T-cell (primary cell): ENCODE data around the gene XG. TPM values are rescaled to one million over a fixed set of nuclear protein-coding genes. Genes with fewer than 3 reads are reported as not detected.
A peak's percentile ranks its signal among the peaks of the same experiment; 100 is the strongest.

ENCODE experiments used
- ATAC-seq, 4 experiments: fragments of 200-7000 bp in 3 of 4; fragments of 150-1000 bp in 1 of 4; cut with Tn5 transposase; replicated peaks in 1 of 4; 1 replicate in 3 of 4; 2 replicates in 1 of 4; pipeline ENCODE4 v1.10.0; 2021; ENCODE audit warnings: moderate library complexity in 3 of 4, mild to moderate bottlenecking in 2 of 4, moderate number of reproducible peaks in 1 of 4
- CTCF ChIA-PET, 2 donors: fragments of 300-600 bp; sonication (Branson Sonifier 250); formaldehyde crosslinking; loops; one replicate each; lab custom pipeline; 2022; ENCODE audit warnings: antibody characterized with exemption in 2 of 2; lab: Charles Lee
- POLR2A ChIA-PET, 2 donors: fragments of 300-600 bp; sonication (Branson Sonifier 250); formaldehyde crosslinking; loops; one replicate each; lab custom pipeline; 2022; ENCODE audit warnings: antibody characterized with exemption in 2 of 2; lab: Charles Lee
- DNase-seq, 35 experiments: peaks; one replicate each; pipeline versions ENCODE4 v3.0.0 to v3.0.0-alpha.2; 2013 to 2023
- H3K27ac ChIP-seq: one replicate; pipeline ENCODE4 v1.5.1; 2013; ENCODE audit warnings: low read length
- H3K27me3 ChIP-seq, 2 experiments: replicated peaks in 1 of 2; 1 replicate in 1 of 2; 2 replicates in 1 of 2; pipeline versions ENCODE4 v1.6.1 to v1.7.0; 2013; ENCODE audit warnings: low read length in 1 of 2, mixed read lengths in 1 of 2; ENCODE audit not compliant: control insufficient read depth in 2 of 2, insufficient read depth in 2 of 2; ENCODE audit errors: extremely low read depth in 1 of 2
- H3K36me3 ChIP-seq, 2 donors: 1 replicate in 1 of 2; 2 replicates in 1 of 2; pipeline versions ENCODE4 v1.6.1 to v1.7.0; 2013; ENCODE audit warnings: low read length in 1 of 2; ENCODE audit not compliant: control insufficient read depth in 2 of 2, insufficient read depth in 1 of 2; ENCODE audit errors: extremely low read depth in 1 of 2
- H3K4me1 ChIP-seq, 2 experiments: 1 replicate in 1 of 2; 2 replicates in 1 of 2; pipeline versions ENCODE4 v1.6.1 to v1.7.0; 2013; ENCODE audit warnings: low read length in 2 of 2, mixed read lengths in 1 of 2; ENCODE audit not compliant: insufficient read depth in 2 of 2, control insufficient read depth in 1 of 2; ENCODE audit errors: extremely low read depth in 1 of 2
- H3K4me3 ChIP-seq, 2 donors: 1 replicate in 1 of 2; 2 replicates in 1 of 2; pipeline versions ENCODE4 v1.5.1 to v1.7.0; 2013; ENCODE audit warnings: mild to moderate bottlenecking in 2 of 2, low read length in 1 of 2, moderate library complexity in 1 of 2; ENCODE audit not compliant: control insufficient read depth in 1 of 2; ENCODE audit errors: extremely low read depth in 1 of 2
- H3K9me3 ChIP-seq: 2 replicates; pipeline ENCODE4 v1.7.0; 2013
- H3K27ac Mint-ChIP-seq, 2 donors: one replicate each; pipeline ENCODE4 v1.8.0; 2020 to 2021; ENCODE audit warnings: mild to moderate bottlenecking in 2 of 2, mixed read lengths in 2 of 2
- H3K27me3 Mint-ChIP-seq, 2 donors: one replicate each; pipeline ENCODE4 v1.8.0; 2021 to 2022; ENCODE audit warnings: mixed read lengths in 2 of 2
- H3K36me3 Mint-ChIP-seq: one replicate; pipeline ENCODE4 v1.8.0; 2021; ENCODE audit warnings: mixed read lengths
- H3K4me1 Mint-ChIP-seq, 3 donors: one replicate each; pipeline ENCODE4 v1.8.0; 2020 to 2022; ENCODE audit warnings: mixed read lengths in 3 of 3, mild to moderate bottlenecking in 1 of 3
- H3K4me3 Mint-ChIP-seq, 3 donors: one replicate each; pipeline ENCODE4 v1.8.0; 2020 to 2022; ENCODE audit warnings: mild to moderate bottlenecking in 3 of 3, mixed read lengths in 3 of 3, moderate library complexity in 3 of 3
- H3K9me3 Mint-ChIP-seq, 3 donors: one replicate each; pipeline ENCODE4 v1.8.0; 2020 to 2022; ENCODE audit warnings: mixed read lengths in 3 of 3
- WGBS: methylation state at CpG from one replicate; pipeline ENCODE4 v1.1.5; 2013; ENCODE audit warnings: missing lambda C conversion rate; ENCODE audit not compliant: insufficient coverage; 5-methylcytosine and 5-hydroxymethylcytosine counted together
- total RNA-seq, 35 experiments: library from RNA in 6 of 35; stranded (reverse) in 6 of 35; fragments of 120-200 nt in 1 of 35; gene quantifications; one replicate each; pipeline versions ENCODE4 v1.2.1 to v1.2.4 and lab custom pipeline; 2013 to 2026

XG gene
- total RNA-seq, 5 donors from 2014 or later (not counting 1 experiment from before 2014, with no cell fraction given): 0.13 to 1.5 TPM; not detected in 3

- Mint-ChIP-seq H3K9me3 (no peaks in the 10 kb centered on the region), H3K4me1 (peaks cover 60 to 76% (median 74%) of the 10 kb centered on the region in 3 donors), H3K36me3 (peaks cover 19% of the 10 kb centered on the region), H3K4me3 (peak overlapping the region; percentile 72 to 75 (median 73)), H3K27ac (peak overlapping the region; percentile 92 to 95), H3K27me3 (no peaks in the 10 kb centered on the region)
- DNase-seq (peak in 1 of 35 experiments; percentile 22), ATAC-seq (no peak)
- Histone ChIP-seq H3K4me1 (peaks cover 24 to 78% of the 10 kb centered on the region in 2 experiments), H3K9me3 (no peaks in the 10 kb centered on the region), H3K4me3 (no peak overlapping the region), H3K36me3 (peaks cover 0 to 30% of the 10 kb centered on the region in 2 donors), H3K27ac (peak overlapping the region; percentile 70), H3K27me3 (no peaks in the 10 kb centered on the region)
- 78% methylated on average over 6 of the region's 9 CpGs for WGBS
- ChIA-PET POLR2A (no interaction called here), CTCF (no interaction called here)
Measured at GRCh38 chrX:2709556-2709955, 42.3 kb upstream of the XG start.

- ChIA-PET POLR2A (no interaction called here), CTCF (no interaction called here)
- peak; percentile 25 to 70 (median 38) for ATAC-seq
- H3K4me1 ChIP-seq: peaks cover 23 to 78% of the 10 kb centered on the region in 2 experiments
- Mint-ChIP-seq H3K4me1 (peaks cover 60 to 76% (median 74%) of the 10 kb centered on the region in 3 donors), H3K27me3 (no peaks in the 10 kb centered on the region), H3K4me3 (peak overlapping the region; percentile 72 to 75 (median 73)), H3K36me3 (peaks cover 22% of the 10 kb centered on the region), H3K27ac (peak overlapping the region; percentile 92 to 95), H3K9me3 (no peaks in the 10 kb centered on the region)
- WGBS: 5% methylated on average over 8 of the region's 15 CpGs
- no peaks in the 10 kb centered on the region for H3K9me3 ChIP-seq
- H3K36me3 ChIP-seq: peaks cover 0 to 31% of the 10 kb centered on the region in 2 donors
- H3K27ac ChIP-seq: peak overlapping the region; percentile 70
- peak in 2 of 35 experiments; percentile 17 to 66 for DNase-seq
- no peaks in the 10 kb centered on the region for H3K27me3 ChIP-seq
- H3K4me3 ChIP-seq: peak overlapping the region in 1 of 2 donors; percentile 22
Measured at GRCh38 chrX:2710041-2710840, 41.6 kb upstream of the XG start.

GRCh38 chrX:2711441-2711840, 40.4 kb upstream of the XG start:
- DNase-seq (no peak), ATAC-seq (no peak)
- POLR2A ChIA-PET: no interaction called here
- Mint-ChIP-seq H3K27ac (peak overlapping the region in 1 of 2 donors; percentile 6), H3K4me1 (peaks cover 69 to 75% (median 72%) of the 10 kb centered on the region in 3 donors), H3K27me3 (no peaks in the 10 kb centered on the region), H3K36me3 (peaks cover 24% of the 10 kb centered on the region), H3K4me3 (no peak overlapping the region), H3K9me3 (no peaks in the 10 kb centered on the region)
- no peaks in the 10 kb centered on the region for H3K27me3 ChIP-seq
- H3K4me1 ChIP-seq: peaks cover 19 to 73% of the 10 kb centered on the region in 2 experiments
- WGBS: 100% methylated on average over 1 of the region's 2 CpGs
- H3K27ac ChIP-seq: no peak overlapping the region
- CTCF ChIA-PET: no interaction called here
- H3K9me3 ChIP-seq: no peaks in the 10 kb centered on the region
- no peak overlapping the region for H3K4me3 ChIP-seq
- H3K36me3 ChIP-seq: peaks cover 0 to 33% of the 10 kb centered on the region in 2 donors

GRCh38 chrX:2712428-2712827, 39.4 kb upstream of the XG start:
- Mint-ChIP-seq H3K27me3 (no peaks in the 10 kb centered on the region), H3K36me3 (peaks cover 27% of the 10 kb centered on the region), H3K4me3 (no peak overlapping the region), H3K9me3 (no peaks in the 10 kb centered on the region), H3K27ac (no peak overlapping the region), H3K4me1 (peaks cover 63 to 73% (median 71%) of the 10 kb centered on the region in 3 donors)
- H3K4me3 ChIP-seq: no peak overlapping the region
- WGBS: 86% methylated on average over 6 of the region's 9 CpGs
- no peak for ATAC-seq
- POLR2A ChIA-PET: no interaction called here
- CTCF ChIA-PET: no interaction called here
- DNase-seq: no peak
- H3K36me3 ChIP-seq: peaks cover 0 to 41% of the 10 kb centered on the region in 2 donors
- H3K27me3 ChIP-seq: no peaks in the 10 kb centered on the region
- no peak overlapping the region for H3K27ac ChIP-seq
- peaks cover 13 to 72% of the 10 kb centered on the region in 2 experiments for H3K4me1 ChIP-seq
- no peaks in the 10 kb centered on the region for H3K9me3 ChIP-seq

GRCh38 chrX:2712890-2713840, 38.7 kb upstream of the XG start:
- DNase-seq (no peak), ATAC-seq (no peak)
- Mint-ChIP-seq H3K9me3 (no peaks in the 10 kb centered on the region), H3K27ac (no peak overlapping the region), H3K36me3 (peaks cover 32% of the 10 kb centered on the region), H3K4me1 (peaks cover 56 to 68% (median 65%) of the 10 kb centered on the region in 3 donors), H3K27me3 (no peaks in the 10 kb centered on the region), H3K4me3 (no peak overlapping the region)
- Histone ChIP-seq H3K4me1 (peaks cover 12 to 65% of the 10 kb centered on the region in 2 experiments), H3K27me3 (no peaks in the 10 kb centered on the region), H3K9me3 (no peaks in the 10 kb centered on the region), H3K27ac (no peak overlapping the region), H3K4me3 (no peak overlapping the region), H3K36me3 (peaks cover 0 to 49% of the 10 kb centered on the region in 2 donors)
- ChIA-PET CTCF (no interaction called here), POLR2A (no interaction called here)
- WGBS: 79% methylated on average over 5 of the region's 13 CpGs

GRCh38 chrX:2714551-2714950, 37.3 kb upstream of the XG start:
- Mint-ChIP-seq H3K9me3 (no peaks in the 10 kb centered on the region), H3K4me1 (peaks cover 45 to 59% (median 51%) of the 10 kb centered on the region in 3 donors), H3K27ac (peak overlapping the region in 1 of 2 donors; percentile 41), H3K27me3 (no peaks in the 10 kb centered on the region), H3K36me3 (peaks cover 43% of the 10 kb centered on the region), H3K4me3 (no peak overlapping the region)
- Histone ChIP-seq H3K36me3 (peaks cover 3 to 63% of the 10 kb centered on the region in 2 donors), H3K4me3 (no peak overlapping the region), H3K27ac (no peak overlapping the region), H3K27me3 (no peaks in the 10 kb centered on the region), H3K9me3 (no peaks in the 10 kb centered on the region), H3K4me1 (peaks cover 9 to 51% of the 10 kb centered on the region in 2 experiments)
- POLR2A ChIA-PET: no interaction called here
- ATAC-seq: peak in 1 of 4 experiments; percentile 40
- no peak for DNase-seq
- CTCF ChIA-PET: no interaction called here
- 10% methylated on average over 2 of the region's 6 CpGs for WGBS
